Choroid plexus epithelial cell (primary cell): ENCODE results near the gene ERFE.
A peak's percentile ranks its signal among the peaks of the same experiment; 100 is the strongest.

ENCODE experiments used
- DNase-seq: peaks from one replicate; pipeline ENCODE4 v3.0.0-alpha.2; 2010; ENCODE audit warnings: low read depth
- H3K4me3 ChIP-seq: 2 replicates; pipeline ENCODE4 v1.5.1; 2011; ENCODE audit warnings: low read depth, mild to moderate bottlenecking, control low read depth, low read length, moderate library complexity
- CTCF ChIP-seq: conservative IDR thresholded peaks from 2 replicates; pipeline ENCODE4 v1.5.1; 2011; ENCODE audit warnings: low read depth, mild to moderate bottlenecking, control low read depth, inconsistent platforms, low read length, moderate library complexity

The ERFE gene

GRCh38 chr2:238190445-238190844 lies 31.7 kb downstream of the ERFE start:
- TF ChIP-seq CTCF = no peak
- no peak overlapping the region for H3K4me3 ChIP-seq
- DNase-seq = no peak

GRCh38 chr2:238202326-238203093 lies 43.7 kb downstream of the ERFE start:
- peak overlapping the region; percentile 75 for H3K4me3 ChIP-seq
- peak; percentile 45 for DNase-seq
- no peak for TF ChIP-seq CTCF

GRCh38 chr2:238203094-238203972 lies 44.6 kb downstream of the ERFE start, which contains the start of gene ILKAP:
ILKAP (minus strand) TSS chr2:238203695; CDS start chr2:238203553, 142 bp downstream.
- peak within 1 kb of the TSS; percentile 75 for H3K4me3 ChIP-seq
- DNase-seq = peak; percentile 80
- no peak for TF ChIP-seq CTCF

GRCh38 chr2:238203973-238204683 lies 45.4 kb downstream of the ERFE start:
- TF ChIP-seq CTCF = no peak
- no peak for DNase-seq
- H3K4me3 ChIP-seq = peak overlapping the region; percentile 75

GRCh38 chr2:238207006-238207405 lies 48.2 kb downstream of the ERFE start:
- H3K4me3 ChIP-seq = no peak overlapping the region
- no peak for TF ChIP-seq CTCF
- DNase-seq = no peak

- H3K4me3 ChIP-seq = no peak overlapping the region
- no peak for DNase-seq
- no peak for TF ChIP-seq CTCF
Observed at GRCh38 chr2:238216651-238217184, 57.9 kb downstream of the ERFE start.
